Transverse colon (tissue), 4 donors: Measurements from ENCODE around the gene PTRH1.

Experiments used
- CTCF ChIP-seq, 5 experiments: fragments of 200-600 bp in 3 of 5; fragments of 450-650 bp in 2 of 5; sonication (generic) in 3 of 5; IDR thresholded peaks; 1 replicate in 2 of 5; 2 replicates in 3 of 5; pipeline ENCODE4 v1.5.1; 2016 to 2017; ENCODE audit warnings: antibody characterized with exemption in 5 of 5, inconsistent platforms in 3 of 5, mild to moderate bottlenecking in 2 of 5, moderate library complexity in 1 of 5
- EP300 ChIP-seq: sonication (generic); formaldehyde crosslinking; IDR thresholded peaks from one replicate; pipeline ENCODE4 v1.6.1; 2017; ENCODE audit warnings: antibody characterized with exemption, low read depth
- POLR2A ChIP-seq: fragments of 450-650 bp; IDR thresholded peaks from one replicate; pipeline ENCODE4 v1.6.1; 2016; ENCODE audit warnings: antibody characterized with exemption, mild to moderate bottlenecking, moderate library complexity
- POLR2AphosphoS5 ChIP-seq, 3 donors: sonication (generic); formaldehyde crosslinking; IDR thresholded peaks; one replicate each; pipeline ENCODE4 v1.6.1; 2016; ENCODE audit warnings: antibody characterized with exemption in 3 of 3

GRCh38 chr9:127664324-127664677 is 51.2 kb downstream of the PTRH1 start:
- TF ChIP-seq CTCF (IDR thresholded peaks at IDR 0.05) (no peak), POLR2AphosphoS5 (IDR thresholded peaks at IDR 0.05) (no peak), POLR2A (no peak), EP300 (no peak)
